H9 (cell line): ENCODE results near the gene MDGA2. TPM values are rescaled to one million over a fixed set of nuclear protein-coding genes. Genes with fewer than 3 reads are reported as not detected.

Experiments used
- DNase-seq: peaks from one replicate; pipeline ENCODE4 v3.0.0-alpha.2; 2017
- H2AFZ ChIP-seq: one replicate; pipeline ENCODE4 v1.6.1; 2013; ENCODE audit warnings: mild to moderate bottlenecking, low read length, control low read depth, moderate library complexity
- H2AK5ac ChIP-seq: 2 replicates; pipeline ENCODE4 v1.6.1; 2013; ENCODE audit warnings: low read length, control low read depth, mixed read lengths; ENCODE audit not compliant: insufficient read length
- H2BK120ac ChIP-seq: one replicate; pipeline ENCODE4 v1.6.1; 2013; ENCODE audit warnings: low read depth, mild to moderate bottlenecking, low read length, control low read depth, inconsistent platforms; ENCODE audit not compliant: poor library complexity, severe bottlenecking
- H2BK12ac ChIP-seq: 2 replicates; pipeline ENCODE4 v1.6.1; 2013; ENCODE audit warnings: low read length, control low read depth, mixed read lengths, low read depth; ENCODE audit not compliant: insufficient read length
- H2BK15ac ChIP-seq: 2 replicates; pipeline ENCODE4 v1.6.1; 2013; ENCODE audit warnings: low read depth, low read length, control low read depth
- H2BK20ac ChIP-seq: one replicate; pipeline ENCODE4 v1.6.1; 2013; ENCODE audit warnings: low read depth, mild to moderate bottlenecking, low read length, control low read depth, inconsistent platforms; ENCODE audit not compliant: poor library complexity, severe bottlenecking
- H2BK5ac ChIP-seq: 2 replicates; pipeline ENCODE4 v1.6.1; 2013; ENCODE audit warnings: low read length, control low read depth, mixed read lengths; ENCODE audit not compliant: insufficient read length
- H3K14ac ChIP-seq: 2 replicates; pipeline ENCODE4 v1.6.1; 2013; ENCODE audit warnings: low read length, control low read depth; ENCODE audit not compliant: insufficient read depth
- H3K18ac ChIP-seq: 2 replicates; pipeline ENCODE4 v1.6.1; 2013; ENCODE audit warnings: low read depth, mild to moderate bottlenecking, mixed read lengths, low read length, control low read depth; ENCODE audit not compliant: insufficient read length
- H3K23ac ChIP-seq: 2 replicates; pipeline ENCODE4 v1.6.1; 2013; ENCODE audit warnings: low read length, control low read depth, mixed read lengths, low read depth; ENCODE audit not compliant: insufficient read length
- H3K23me2 ChIP-seq: 2 replicates; pipeline ENCODE4 v1.6.1; 2013; ENCODE audit warnings: low read depth, mild to moderate bottlenecking, mixed read lengths, low read length, control low read depth; ENCODE audit not compliant: insufficient read length, poor library complexity, severe bottlenecking
- H3K27ac ChIP-seq: 2 replicates; pipeline ENCODE4 v1.5.1; 2013; ENCODE audit warnings: low read length, control low read depth, mixed read lengths, low read depth; ENCODE audit not compliant: insufficient read length
- H3K27me3 ChIP-seq: 2 replicates; pipeline ENCODE4 v1.6.1; 2013; ENCODE audit warnings: low read length, control low read depth, inconsistent platforms; ENCODE audit not compliant: insufficient read depth
- H3K4ac ChIP-seq: 2 replicates; pipeline ENCODE4 v1.6.1; 2013; ENCODE audit warnings: low read depth, mild to moderate bottlenecking, control low read depth, inconsistent platforms, low read length, moderate library complexity
- H3K4me1 ChIP-seq: 2 replicates; pipeline ENCODE4 v1.6.1; 2013; ENCODE audit warnings: low read length, control low read depth, inconsistent platforms; ENCODE audit not compliant: insufficient read depth
- H3K4me2 ChIP-seq: 2 replicates; pipeline ENCODE4 v1.6.1; 2013; ENCODE audit warnings: low read length, control low read depth, mixed read lengths; ENCODE audit not compliant: insufficient read length, insufficient read depth
- H3K56ac ChIP-seq: 2 replicates; pipeline ENCODE4 v1.6.1; 2013; ENCODE audit warnings: low read depth, mild to moderate bottlenecking, mixed read lengths, low read length, control low read depth; ENCODE audit not compliant: insufficient read length
- H3K79me1 ChIP-seq: 2 replicates; pipeline ENCODE4 v1.6.1; 2013; ENCODE audit warnings: low read depth, mild to moderate bottlenecking, moderate library complexity, low read length, control low read depth, inconsistent platforms; ENCODE audit not compliant: insufficient read depth, poor library complexity, severe bottlenecking
- H3K79me2 ChIP-seq: 2 replicates; pipeline ENCODE4 v1.6.1; 2013; ENCODE audit warnings: low read length, control low read depth, inconsistent platforms; ENCODE audit not compliant: insufficient read depth
- H3K9ac ChIP-seq: 2 replicates; pipeline ENCODE4 v1.6.1; 2013; ENCODE audit warnings: low read length, control low read depth, mixed read lengths; ENCODE audit not compliant: insufficient read length; ENCODE audit errors: extremely low read depth
- H3K9me3 ChIP-seq: one replicate; pipeline ENCODE4 v1.6.1; 2013; ENCODE audit warnings: low read depth, low read length, inconsistent platforms; ENCODE audit not compliant: control insufficient read depth
- H3T11ph ChIP-seq: one replicate; pipeline ENCODE4 v1.6.1; 2013; ENCODE audit warnings: mild to moderate bottlenecking, low read length, control low read depth, inconsistent platforms
- H4K20me1 ChIP-seq: one replicate; pipeline ENCODE4 v1.6.1; 2013; ENCODE audit not compliant: control insufficient read depth, insufficient read length, insufficient read depth
- H4K5ac ChIP-seq: 2 replicates; pipeline ENCODE4 v1.6.1; 2013; ENCODE audit warnings: low read depth, mild to moderate bottlenecking, mixed read lengths, low read length, control low read depth; ENCODE audit not compliant: insufficient read length
- H4K8ac ChIP-seq: replicated peaks from 2 replicates; pipeline ENCODE4 v1.6.1; 2013; ENCODE audit warnings: low read length, control low read depth, mixed read lengths, low read depth; ENCODE audit not compliant: insufficient read length
- H4K91ac ChIP-seq: 2 replicates; pipeline ENCODE4 v1.6.1; 2013; ENCODE audit warnings: low read depth, mild to moderate bottlenecking, moderate library complexity, mixed read lengths, low read length, control low read depth; ENCODE audit not compliant: insufficient read length
- H3K27ac Mint-ChIP-seq, 3 experiments: 2 replicates in 2 of 3; 3 replicates in 1 of 3; pipeline ENCODE4 v1.8.0; 2020 to 2021; ENCODE audit warnings: mixed read lengths in 3 of 3, mild to moderate bottlenecking in 1 of 3, moderate library complexity in 1 of 3
- H3K27me3 Mint-ChIP-seq: 2 replicates; pipeline ENCODE4 v1.8.0; 2021; ENCODE audit warnings: low read depth, mild to moderate bottlenecking, moderate library complexity, mixed read lengths
- H3K36me3 Mint-ChIP-seq, 3 experiments: 2 replicates in 2 of 3; 3 replicates in 1 of 3; pipeline ENCODE4 v1.8.0; 2020 to 2021; ENCODE audit warnings: low read depth in 3 of 3, mixed read lengths in 3 of 3; ENCODE audit not compliant: insufficient read depth in 1 of 3
- H3K4me1 Mint-ChIP-seq, 2 experiments: 2 replicates each; pipeline ENCODE4 v1.8.0; 2020; ENCODE audit warnings: mixed read lengths in 2 of 2
- H3K4me3 Mint-ChIP-seq, 2 experiments: 2 replicates in 1 of 2; 3 replicates in 1 of 2; pipeline ENCODE4 v1.8.0; 2020 to 2021; ENCODE audit warnings: mild to moderate bottlenecking in 2 of 2, mixed read lengths in 2 of 2, moderate library complexity in 1 of 2
- H3K9me3 Mint-ChIP-seq, 2 experiments: 2 replicates in 1 of 2; 3 replicates in 1 of 2; pipeline ENCODE4 v1.8.0; 2020; ENCODE audit warnings: mild to moderate bottlenecking in 2 of 2, mixed read lengths in 2 of 2, moderate library complexity in 1 of 2
- WGBS: extraction: QIAGEN DNeasy Blood & Tissue Kit; methylation state at CpG from one replicate; pipeline ENCODE4 v1.1.7; 2013; ENCODE audit warnings: missing lambda C conversion rate, low lambda C conversion rate, mixed read lengths; ENCODE audit not compliant: insufficient read length; ENCODE audit errors: extremely low coverage; 5-methylcytosine and 5-hydroxymethylcytosine counted together
- total RNA-seq: library from RNA; stranded (reverse); gene quantifications from 2 replicates; pipeline ENCODE4 v1.2.1, GENCODE V29; 2021
- TF ChIP-seq, protein P1 (sequence below): fragments of 200-600 bp; sonication (generic); conservative IDR thresholded peaks from 3 replicates; pipeline ENCODE4 v1.8.0; 2021; ENCODE audit warnings: antibody characterized with exemption, mild to moderate bottlenecking

Gene MDGA2
- total RNA-seq, 1 experiment from 2014 or later, result 1.9 TPM

DNA sequence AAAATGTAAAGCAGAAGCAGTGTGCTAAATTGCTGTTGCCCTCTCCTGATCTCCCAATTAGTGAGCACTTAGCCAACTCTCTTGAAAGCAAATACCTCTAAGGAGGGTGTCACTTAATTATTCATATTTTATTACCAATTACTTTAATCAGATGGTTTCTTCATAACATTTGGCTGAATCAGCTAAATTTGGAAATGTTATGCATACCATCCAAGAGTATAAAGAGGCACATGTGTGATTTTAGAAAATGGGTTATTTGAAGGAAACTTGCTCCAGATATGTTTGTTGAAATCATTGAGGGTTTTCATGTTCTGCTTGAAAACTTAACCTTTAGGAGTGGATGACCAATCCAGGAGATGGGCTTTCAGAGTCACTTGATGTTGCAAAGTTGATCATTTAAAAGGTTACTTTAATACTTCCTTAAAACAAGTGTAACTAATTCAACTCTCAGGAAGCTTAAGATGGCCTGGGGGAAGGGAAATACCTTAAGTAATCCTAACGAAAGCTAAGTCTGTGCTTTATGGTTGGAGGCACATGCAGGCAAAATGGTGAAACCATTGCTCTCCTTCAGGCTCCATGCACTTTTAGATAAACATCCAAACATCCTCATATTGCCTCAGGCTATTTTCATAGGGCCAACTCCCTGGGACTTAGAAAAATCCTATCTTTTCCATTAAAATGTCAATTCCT, 434.5 kb downstream of the MDGA2 start:
- TF ChIP-seq, protein P1, sequence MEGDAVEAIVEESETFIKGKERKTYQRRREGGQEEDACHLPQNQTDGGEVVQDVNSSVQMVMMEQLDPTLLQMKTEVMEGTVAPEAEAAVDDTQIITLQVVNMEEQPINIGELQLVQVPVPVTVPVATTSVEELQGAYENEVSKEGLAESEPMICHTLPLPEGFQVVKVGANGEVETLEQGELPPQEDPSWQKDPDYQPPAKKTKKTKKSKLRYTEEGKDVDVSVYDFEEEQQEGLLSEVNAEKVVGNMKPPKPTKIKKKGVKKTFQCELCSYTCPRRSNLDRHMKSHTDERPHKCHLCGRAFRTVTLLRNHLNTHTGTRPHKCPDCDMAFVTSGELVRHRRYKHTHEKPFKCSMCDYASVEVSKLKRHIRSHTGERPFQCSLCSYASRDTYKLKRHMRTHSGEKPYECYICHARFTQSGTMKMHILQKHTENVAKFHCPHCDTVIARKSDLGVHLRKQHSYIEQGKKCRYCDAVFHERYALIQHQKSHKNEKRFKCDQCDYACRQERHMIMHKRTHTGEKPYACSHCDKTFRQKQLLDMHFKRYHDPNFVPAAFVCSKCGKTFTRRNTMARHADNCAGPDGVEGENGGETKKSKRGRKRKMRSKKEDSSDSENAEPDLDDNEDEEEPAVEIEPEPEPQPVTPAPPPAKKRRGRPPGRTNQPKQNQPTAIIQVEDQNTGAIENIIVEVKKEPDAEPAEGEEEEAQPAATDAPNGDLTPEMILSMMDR, result no peak
- H3K56ac ChIP-seq, result no peak overlapping the region
- no peak overlapping the region for H2BK12ac ChIP-seq
- H3T11ph ChIP-seq, result no peak overlapping the region
- no peak overlapping the region for H3K23ac ChIP-seq
- Mint-ChIP-seq H3K9me3 (peaks cover 0 to 7% of the 10 kb centered on the region in 2 experiments; a peak in 2 of 5 replicates), H3K4me1 (no peaks in the 10 kb centered on the region), H3K27ac (no peak overlapping the region), H3K4me3 (no peak overlapping the region), H3K27me3 (no peaks in the 10 kb centered on the region), H3K36me3 (peaks cover 0 to 5% (median 0%) of the 10 kb centered on the region in 3 experiments; a peak in 5 of 7 replicates)
- DNase-seq, result no peak
- no CpG with 5 or more reads among the region's 1 CpG for WGBS
- H3K9ac ChIP-seq, result no peak overlapping the region
- H3K14ac ChIP-seq, result no peak overlapping the region
- H2BK15ac ChIP-seq, result no peak overlapping the region
- H2BK5ac ChIP-seq, result no peak overlapping the region
- no peak overlapping the region for H2BK20ac ChIP-seq
- no peak overlapping the region for H3K27ac ChIP-seq
- no peak overlapping the region for H3K4ac ChIP-seq
- no peaks in the 10 kb centered on the region for H3K4me1 ChIP-seq
- H4K5ac ChIP-seq, result no peak overlapping the region
- H3K27me3 ChIP-seq, result no peaks in the 10 kb centered on the region
- no peaks in the 10 kb centered on the region for H3K79me2 ChIP-seq
- H2BK120ac ChIP-seq, result no peak overlapping the region
- H4K20me1 ChIP-seq, result no peaks in the 10 kb centered on the region
- no peak overlapping the region for H4K91ac ChIP-seq
- no peaks in the 10 kb centered on the region for H3K9me3 ChIP-seq
- no peak overlapping the region for H4K8ac ChIP-seq
- H3K23me2 ChIP-seq, result no peaks in the 10 kb centered on the region
- H3K79me1 ChIP-seq, result no peaks in the 10 kb centered on the region
- H3K4me2 ChIP-seq, result no peak overlapping the region
- no peak overlapping the region for H2AFZ ChIP-seq
- H3K18ac ChIP-seq, result no peak overlapping the region
- no peak overlapping the region for H2AK5ac ChIP-seq
